NT2/D1 (cell line): ENCODE results near the gene CASK.

ENCODE experiments used
- SUZ12 ChIP-seq: IDR thresholded peaks from 2 replicates; pipeline ENCODE4 v1.6.1; 2011; ENCODE audit not compliant: insufficient read length, insufficient read depth; ENCODE audit errors: extremely low read depth
- YY1 ChIP-seq: IDR thresholded peaks from 2 replicates; pipeline ENCODE4 v1.6.1; 2011; ENCODE audit not compliant: insufficient read length, insufficient read depth
- ZNF274 ChIP-seq: IDR thresholded peaks from 2 replicates; pipeline ENCODE4 v1.6.1; 2011; ENCODE audit warnings: mild to moderate bottlenecking, low read depth, low read length

DNA sequence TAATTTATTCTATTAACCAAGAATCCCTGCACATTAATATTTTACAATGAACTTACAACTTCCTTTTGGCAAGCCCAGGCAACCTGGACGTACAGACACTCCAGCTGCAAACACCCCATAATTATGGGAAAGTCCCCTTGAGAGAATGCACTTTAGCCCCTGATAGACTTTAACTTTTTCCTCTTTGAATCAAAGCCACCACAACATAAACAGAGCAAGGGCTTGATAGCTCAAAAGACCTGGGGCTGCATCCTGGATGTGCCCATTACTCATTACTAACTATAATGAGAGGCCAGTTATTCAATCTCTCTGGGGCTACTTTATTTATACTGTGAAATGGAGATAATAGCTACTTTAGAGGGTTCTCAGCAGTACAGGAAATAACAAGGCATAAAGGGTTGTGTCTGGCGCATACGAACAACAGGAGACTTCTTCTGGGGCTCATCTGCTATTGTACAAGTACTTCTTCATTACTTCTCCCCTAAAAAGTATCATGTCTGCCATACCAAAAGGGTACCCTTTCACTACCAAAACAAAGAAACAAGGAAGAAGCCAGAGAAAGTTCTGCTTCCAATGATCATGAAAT is 54.9 kb downstream of the CASK start:
- TF ChIP-seq ZNF274 (no peak), SUZ12 (no peak), YY1 (no peak)
